H1 (cell line): ENCODE measurements around the gene HOXA11. TPM values are rescaled to one million over a fixed set of nuclear protein-coding genes. Genes with fewer than 3 reads are reported as not detected.
A peak's percentile ranks its signal among the peaks of the same experiment; 100 is the strongest.

Experiments
- CTCF ChIA-PET: fragments of 300-600 bp; sonication (Branson Sonifier 250); formaldehyde crosslinking; loops from one replicate; lab custom pipeline; 2021; ENCODE audit not compliant: partially characterized antibody; lab: Charles Lee
- POLR2A ChIA-PET: fragments of 300-600 bp; sonication (Branson Sonifier 250); formaldehyde crosslinking; loops from one replicate; lab custom pipeline; 2021; ENCODE audit warnings: inconsistent platforms; ENCODE audit not compliant: partially characterized antibody; lab: Charles Lee
- DNase-seq, 2 experiments: peaks; one replicate each; pipeline versions ENCODE4 v3.0.0 to v3.0.0-alpha.2; 2010 to 2022; ENCODE audit warnings: low spot score in 2 of 2, low read depth in 1 of 2, mixed read lengths in 1 of 2
- FAIRE-seq: peaks from 2 replicates; lab custom pipeline; 2011; peaks lifted over from hg19 to GRCh38; lab: Jason Lieb, UNC
- H2AFZ ChIP-seq: 2 replicates; pipeline ENCODE4 v1.8.1; 2012; ENCODE audit warnings: low read length, inconsistent platforms
- H2AK5ac ChIP-seq: 2 replicates; pipeline ENCODE4 v1.6.1; 2013; ENCODE audit warnings: low read depth, low read length
- H2BK120ac ChIP-seq: replicated peaks from 2 replicates; pipeline ENCODE3; 2013; ENCODE audit warnings: low read depth, low read length, inconsistent platforms
- H2BK12ac ChIP-seq: 2 replicates; pipeline ENCODE4 v1.6.1; 2013; ENCODE audit warnings: low read depth, low read length
- H2BK15ac ChIP-seq: 2 replicates; pipeline ENCODE4 v1.6.1; 2013; ENCODE audit warnings: low read length
- H2BK20ac ChIP-seq: 2 replicates; pipeline ENCODE4 v1.6.1; 2013; ENCODE audit warnings: low read length
- H2BK5ac ChIP-seq: 2 replicates; pipeline ENCODE4 v1.6.1; 2013; ENCODE audit warnings: low read depth, low read length
- H3K14ac ChIP-seq: 2 replicates; pipeline ENCODE4 v1.6.1; 2013; ENCODE audit warnings: inconsistent platforms; ENCODE audit not compliant: insufficient read length
- H3K18ac ChIP-seq: 2 replicates; pipeline ENCODE4 v1.6.1; 2013; ENCODE audit warnings: low read length; ENCODE audit errors: extremely low read depth
- H3K23ac ChIP-seq: 2 replicates; pipeline ENCODE4 v1.6.1; 2013; ENCODE audit warnings: inconsistent platforms; ENCODE audit not compliant: insufficient read length
- H3K23me2 ChIP-seq: 2 replicates; pipeline ENCODE4 v1.6.1; 2013; ENCODE audit warnings: low read depth, low read length
- H3K27ac ChIP-seq: 2 replicates; pipeline ENCODE4 v1.6.1; 2011; ENCODE audit warnings: low read depth, low read length, inconsistent platforms
- H3K27me3 ChIP-seq, 4 experiments: replicated peaks in 1 of 4; 1 replicate in 1 of 4; 2 replicates in 3 of 4; pipeline versions ENCODE4 v1.6.1 to v1.8.1; 2011 to 2013; ENCODE audit warnings: low read length in 3 of 4, mild to moderate bottlenecking in 3 of 4, inconsistent platforms in 2 of 4, mixed read lengths in 2 of 4, moderate library complexity in 1 of 4; ENCODE audit not compliant: control insufficient read depth in 3 of 4, insufficient read depth in 3 of 4; ENCODE audit errors: extremely low read depth in 1 of 4
- H3K36me3 ChIP-seq, 4 experiments: 2 replicates each; pipeline versions ENCODE4 v1.6.1 to v1.8.1; 2011 to 2013; ENCODE audit warnings: mild to moderate bottlenecking in 4 of 4, low read length in 3 of 4, moderate library complexity in 2 of 4, control low read depth in 1 of 4, inconsistent platforms in 1 of 4; ENCODE audit not compliant: insufficient read depth in 4 of 4, control insufficient read depth in 2 of 4
- H3K4ac ChIP-seq: replicated peaks from 2 replicates; pipeline ENCODE3; 2013; ENCODE audit warnings: low read length, low read depth, mixed read lengths, inconsistent platforms; ENCODE audit not compliant: insufficient read length
- H3K4me1 ChIP-seq, 4 experiments: replicated peaks in 1 of 4; 1 replicate in 1 of 4; 2 replicates in 3 of 4; pipeline versions ENCODE4 v1.6.1 to v1.8.1; 2011 to 2013; ENCODE audit warnings: low read length in 3 of 4, inconsistent platforms in 2 of 4, mixed read lengths in 1 of 4; ENCODE audit not compliant: insufficient read depth in 4 of 4, control insufficient read depth in 3 of 4
- H3K4me2 ChIP-seq, 2 experiments: 2 replicates each; pipeline versions ENCODE4 v1.6.1 to v1.8.1; 2011 to 2013; ENCODE audit warnings: low read depth in 2 of 2, low read length in 2 of 2, control low read depth in 1 of 2, inconsistent platforms in 1 of 2, mild to moderate bottlenecking in 1 of 2; ENCODE audit not compliant: insufficient read depth in 1 of 2
- H3K4me3 ChIP-seq, 4 experiments: fragments of 200-600, 300-600 bp in 1 of 4; sonication (generic), shearing (Covaris generic), sonication (Bioruptor Twin) in 1 of 4; 2 replicates each; pipeline versions ENCODE4 v1.5.1 to v1.8.1; 2011 to 2016; ENCODE audit warnings: low read length in 4 of 4, low read depth in 3 of 4, control low read depth in 2 of 4, inconsistent platforms in 2 of 4, mild to moderate bottlenecking in 2 of 4, mixed read lengths in 1 of 4, moderate library complexity in 1 of 4; ENCODE audit not compliant: insufficient read depth in 2 of 4; ENCODE audit errors: extremely low read depth in 1 of 4
- H3K56ac ChIP-seq: replicated peaks from 2 replicates; pipeline ENCODE3; 2013; ENCODE audit warnings: low read depth, mild to moderate bottlenecking, mixed read lengths, low read length, inconsistent platforms; ENCODE audit not compliant: insufficient read length
- H3K79me1 ChIP-seq: 2 replicates; pipeline ENCODE4 v1.6.1; 2013; ENCODE audit warnings: low read depth, low read length, control low read depth
- H3K79me2 ChIP-seq, 2 experiments: 2 replicates each; pipeline versions ENCODE4 v1.6.1 to v1.8.1; 2012 to 2013; ENCODE audit warnings: low read length in 2 of 2, mild to moderate bottlenecking in 2 of 2, inconsistent platforms in 1 of 2; ENCODE audit not compliant: insufficient read depth in 2 of 2, control insufficient read depth in 1 of 2
- H3K9ac ChIP-seq, 4 experiments: replicated peaks in 1 of 4; 1 replicate in 1 of 4; 2 replicates in 3 of 4; pipeline versions ENCODE4 v1.6.1 to v1.8.1; 2011 to 2013; ENCODE audit warnings: low read depth in 3 of 4, low read length in 3 of 4, control low read depth in 2 of 4, mild to moderate bottlenecking in 2 of 4, moderate library complexity in 2 of 4, inconsistent platforms in 1 of 4; ENCODE audit errors: extremely low read depth in 1 of 4
- H3K9me3 ChIP-seq, 2 experiments: 2 replicates each; pipeline versions ENCODE4 v1.6.1 to v1.8.1; 2012 to 2013; ENCODE audit warnings: mild to moderate bottlenecking in 2 of 2, moderate library complexity in 2 of 2, control low read depth in 1 of 2, inconsistent platforms in 1 of 2, low read depth in 1 of 2, low read length in 1 of 2, mixed read lengths in 1 of 2; ENCODE audit not compliant: insufficient read depth in 2 of 2
- H4K20me1 ChIP-seq, 2 experiments: replicated peaks in 1 of 2; 2 replicates each; pipeline versions ENCODE3 to v1.8.1; 2011 to 2013; ENCODE audit warnings: inconsistent platforms in 2 of 2, low read length in 2 of 2, mild to moderate bottlenecking in 1 of 2; ENCODE audit not compliant: insufficient read depth in 2 of 2, control insufficient read depth in 1 of 2
- H4K5ac ChIP-seq: 2 replicates; pipeline ENCODE4 v1.6.1; 2013; ENCODE audit warnings: low read length, low read depth, mixed read lengths, inconsistent platforms; ENCODE audit not compliant: insufficient read length
- H4K8ac ChIP-seq: 2 replicates; pipeline ENCODE4 v1.8.0; 2013; ENCODE audit warnings: mild to moderate bottlenecking, moderate library complexity, low read length, inconsistent platforms; ENCODE audit not compliant: insufficient read depth; ENCODE audit errors: extremely low read depth
- H4K91ac ChIP-seq: replicated peaks from 2 replicates; pipeline ENCODE3; 2013; ENCODE audit warnings: low read length, mixed read lengths, inconsistent platforms; ENCODE audit not compliant: insufficient read length
- ASH2L ChIP-seq: fragments of 200-600, 300-600 bp; sonication (generic); IDR thresholded peaks from one replicate; pipeline ENCODE4 v1.7.1; 2017; ENCODE audit warnings: low read length
- EGR1 ChIP-seq: IDR thresholded peaks from 2 replicates; pipeline ENCODE4 v1.6.1; 2011; ENCODE audit warnings: low read depth, low read length, borderline replicate concordance
- EZH2 ChIP-seq: fragments of 200-600 bp; sonication (generic); IDR thresholded peaks from 2 replicates; pipeline ENCODE4 v1.7.1; 2012; ENCODE audit warnings: low read depth, mild to moderate bottlenecking, moderate library complexity, low read length, inconsistent platforms; ENCODE audit not compliant: severe bottlenecking
- GTF2F1 ChIP-seq: IDR thresholded peaks from 2 replicates; pipeline ENCODE4 v1.6.1; 2012; ENCODE audit warnings: low read depth, low read length, improper control_type of control experiment, borderline replicate concordance
- HDAC6 ChIP-seq: IDR thresholded peaks from one replicate; pipeline ENCODE4 v1.7.1; 2012; ENCODE audit warnings: low read depth, mild to moderate bottlenecking, inconsistent platforms, low read length, moderate library complexity
- PHF8 ChIP-seq: fragments of 200-600 bp; sonication (generic); conservative IDR thresholded peaks from 2 replicates; pipeline ENCODE4 v1.7.1; 2012; ENCODE audit warnings: low read depth, mild to moderate bottlenecking, inconsistent platforms, low read length, moderate library complexity
- POLR2AphosphoS5 ChIP-seq: IDR thresholded peaks from 2 replicates; pipeline ENCODE4 v1.6.1; 2011; ENCODE audit warnings: low read depth, low read length
- RNF2 ChIP-seq: fragments of 200-900, 300-1000 bp; sonication (generic); IDR thresholded peaks from 2 replicates; pipeline ENCODE4 v1.7.1; 2016; ENCODE audit warnings: borderline replicate concordance, low read depth, mild to moderate bottlenecking, antibody characterized with exemption, low read length; ENCODE audit not compliant: poor library complexity, severe bottlenecking; ENCODE audit errors: missing control alignments
- RXRA ChIP-seq: IDR thresholded peaks from 2 replicates; pipeline ENCODE4 v1.6.1; 2011; ENCODE audit warnings: low read depth, mild to moderate bottlenecking, low read length, moderate library complexity; ENCODE audit not compliant: insufficient read depth
- SP1 ChIP-seq: IDR thresholded peaks from 2 replicates; pipeline ENCODE4 v1.6.1; 2011; ENCODE audit warnings: low read depth, low read length
- WGBS, 2 experiments: shearing (Covaris generic) in 1 of 2; methylation state at CpG; one replicate each; pipeline versions ENCODE4 v1.1.6 to v1.1.7; 2013 to 2015; ENCODE audit warnings: low lambda C conversion rate in 2 of 2, mixed read lengths in 2 of 2, inconsistent platforms in 1 of 2, low coverage in 1 of 2, missing lambda C conversion rate in 1 of 2; ENCODE audit not compliant: insufficient replicate concordance in 2 of 2, insufficient coverage in 1 of 2, insufficient read length in 1 of 2; ENCODE audit errors: extremely low coverage in 1 of 2, missing lambda C conversion rate in 1 of 2; 5-methylcytosine and 5-hydroxymethylcytosine counted together
- polyA plus RNA-seq, 7 experiments: library from polyadenylated mRNA; depleted of rRNA in 3 of 7; stranded (reverse) in 5 of 7; unstranded in 2 of 7; fragments of >200 nt in 5 of 7; fragments of 200-250 nt in 2 of 7; gene quantifications; 1 replicate in 5 of 7; 2 replicates in 1 of 7; 4 replicates in 1 of 7; pipeline versions ENCODE4 v1.2.1 to v1.2.3, GENCODE V29; 2011 to 2013; ENCODE audit warnings: missing spikeins in 2 of 7, mixed read lengths in 2 of 7
- total RNA-seq: library from RNA; stranded (reverse); fragmentation: NEBNext Ultra II Directional; extraction: Animal tissue kit (Norgen Biotek cat#: 25700); gene quantifications from 2 replicates; pipeline ENCODE4 v1.2.1, GENCODE V29; 2021
- TF ChIP-seq, protein P1 (sequence below): IDR thresholded peaks from 2 replicates; pipeline ENCODE4 v1.6.1; 2012; ENCODE audit warnings: inconsistent platforms

Gene HOXA11
- total and polyA plus RNA-seq, 2 of the 8 experiments (the other 6 are each of a cell fraction or from before 2014, with no cell fraction given): not detected

DNA sequence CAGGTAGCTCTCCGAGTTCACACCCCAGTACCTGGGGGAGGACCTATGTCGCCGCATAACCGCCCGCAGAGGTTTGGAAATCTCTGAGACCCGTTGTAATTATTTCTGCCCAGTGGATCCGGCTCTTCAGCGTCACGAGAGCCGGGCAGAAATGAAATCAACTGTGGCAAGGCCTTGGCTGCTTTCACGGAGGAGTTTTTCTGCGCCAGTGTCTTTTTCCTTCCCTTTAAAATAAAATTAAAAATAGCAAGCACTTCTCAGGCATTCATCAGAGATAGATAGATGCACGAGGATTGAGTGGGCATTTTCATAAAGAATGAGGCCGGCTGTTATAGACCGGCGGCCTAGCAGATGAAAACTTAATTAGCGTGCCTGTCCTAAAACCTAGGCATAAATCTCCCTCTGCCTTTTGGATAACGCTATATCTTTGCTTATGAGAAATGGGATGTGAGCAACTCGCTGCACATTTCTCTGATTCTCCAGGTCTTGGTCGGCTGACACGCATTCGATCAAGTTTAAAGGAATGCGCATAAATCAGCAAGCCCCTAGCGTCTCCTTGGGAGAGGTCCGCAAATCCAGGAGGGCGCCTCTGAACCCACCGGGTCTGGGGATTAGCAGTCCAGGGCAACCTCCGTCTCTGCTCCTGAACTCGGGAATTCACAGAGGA, 8.4 kb upstream of the HOXA11 start:
- no peak overlapping the region for H3K14ac ChIP-seq
- H3K18ac ChIP-seq: no peak overlapping the region
- ChIA-PET POLR2A (interaction anchor here (1.1 kb wide), 1 partner anchor 16 kb away, joined by 3 read pairs; no protein-coding TSS in a partner anchor), CTCF (interaction anchor here (0.6 to 9.1 kb wide), 4 partner anchors 11 to 903 kb away, joined by 3 to 64 read pairs (median 15); no protein-coding TSS in a partner anchor)
- H2AFZ ChIP-seq: no peak overlapping the region
- H3K23ac ChIP-seq: no peak overlapping the region
- H2BK5ac ChIP-seq: no peak overlapping the region
- H3K36me3 ChIP-seq: peaks cover 0 to 13% (median 0%) of the 10 kb centered on the region in 4 experiments; a peak in 1 of 8 replicates
- H4K8ac ChIP-seq: no peak overlapping the region
- no peaks in the 10 kb centered on the region for H3K79me1 ChIP-seq
- no peak overlapping the region for H2BK20ac ChIP-seq
- DNase-seq (peak in 1 of 2 experiments; percentile 49), FAIRE-seq (no peak)
- H3K27me3 ChIP-seq: peaks cover 83 to 100% (median 95%) of the 10 kb centered on the region in 4 experiments
- no peak overlapping the region for H2AK5ac ChIP-seq
- no peak overlapping the region for H3K27ac ChIP-seq
- WGBS, 2 experiments: 15% methylated on average over 28 of the region's 29 CpGs; no CpG with 5 or more reads in 1 of the 2 experiments
- no peak overlapping the region for H3K4me3 ChIP-seq
- no peak overlapping the region for H3K56ac ChIP-seq
- peaks cover 0 to 3% of the 10 kb centered on the region in 2 experiments; a peak in 1 of 4 replicates for H3K9me3 ChIP-seq
- H4K5ac ChIP-seq: no peak overlapping the region
- H3K4me2 ChIP-seq: no peak overlapping the region
- no peak overlapping the region for H2BK12ac ChIP-seq
- H3K4ac ChIP-seq: no peak overlapping the region
- H3K79me2 ChIP-seq: no peaks in the 10 kb centered on the region
- H2BK15ac ChIP-seq: no peak overlapping the region
- no peak overlapping the region for H2BK120ac ChIP-seq
- H4K20me1 ChIP-seq: peaks cover 21 to 44% of the 10 kb centered on the region in 2 experiments
- no peak overlapping the region for H4K91ac ChIP-seq
- peaks cover 0 to 10% (median 8%) of the 10 kb centered on the region in 4 experiments; a peak in 5 of 7 replicates for H3K4me1 ChIP-seq
- H3K23me2 ChIP-seq: no peaks in the 10 kb centered on the region
- H3K9ac ChIP-seq: no peak overlapping the region
- TF ChIP-seq EGR1 (no peak), HDAC6 (no peak), RNF2 (peak; percentile 97), RXRA (no peak), POLR2AphosphoS5 (no peak), SP1 (0 out of 2 replicates have a peak, but pooled peaks have one; percentile 3), PHF8 (no peak), GTF2F1 (no peak), EZH2 (peak; percentile 88), ASH2L (no peak)
- TF ChIP-seq, protein P1, sequence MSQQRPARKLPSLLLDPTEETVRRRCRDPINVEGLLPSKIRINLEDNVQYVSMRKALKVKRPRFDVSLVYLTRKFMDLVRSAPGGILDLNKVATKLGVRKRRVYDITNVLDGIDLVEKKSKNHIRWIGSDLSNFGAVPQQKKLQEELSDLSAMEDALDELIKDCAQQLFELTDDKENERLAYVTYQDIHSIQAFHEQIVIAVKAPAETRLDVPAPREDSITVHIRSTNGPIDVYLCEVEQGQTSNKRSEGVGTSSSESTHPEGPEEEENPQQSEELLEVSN: 0 out of 2 replicates have a peak, but pooled peaks have one; percentile 1
